K562 (cell line): ENCODE measurements around the gene PHACTR3. TPM values are rescaled to one million over a fixed set of nuclear protein-coding genes. Genes with fewer than 3 reads are reported as not detected.

ENCODE experiments used
- ATAC-seq: fragments of 200-7000 bp; cut with Tn5 transposase; 3 replicates; pipeline ENCODE4 v1.9.1; 2020; ENCODE audit warnings: moderate library complexity
- BruUV-seq: library from RNA; stranded (reverse); fragments of 400-500 nt; replicated peaks from 2 replicates; lab custom pipeline; 2021; lab: Mats Ljungman, UMichigan
- CTCF ChIA-PET: fragments of 300-600 bp; formaldehyde crosslinking; extraction: SDS; loops from one replicate; lab custom pipeline; 2021; ENCODE audit warnings: low intra/inter-chr PET ratio; lab: Yijun Ruan, JAX
- POLR2A ChIA-PET: fragments of 300-600, 350-650 bp; sonication (Branson Sonifier 250); formaldehyde crosslinking; extraction: SDS; loops from one replicate; lab custom pipeline; 2021; ENCODE audit warnings: antibody characterized with exemption, inconsistent platforms; lab: Yijun Ruan, JAX
- DNase-seq, 4 experiments: peaks; one replicate each; pipeline versions ENCODE4 v3.0.0 to v3.0.0-alpha.2; 2011 to 2018; ENCODE audit warnings: low spot score in 3 of 4, mixed read lengths in 3 of 4; ENCODE audit errors: extremely low read depth in 1 of 4
- FAIRE-seq: peaks from 2 replicates; lab custom pipeline; 2011; peaks lifted over from hg19 to GRCh38; lab: Jason Lieb, UNC
- H2AFZ ChIP-seq: 2 replicates; pipeline ENCODE4 v1.6.0; 2011; ENCODE audit warnings: low read depth, low read length, control low read depth, inconsistent platforms
- H3K27ac ChIP-seq: fragments of 200-600 bp; 3 replicates; pipeline ENCODE4 v1.8.0; 2011; ENCODE audit warnings: low read depth, mild to moderate bottlenecking, control low read depth, inconsistent platforms, low read length, moderate library complexity, mixed read lengths; ENCODE audit errors: extremely low read depth
- H3K27me3 ChIP-seq, 2 experiments: fragments of 300-600 bp in 1 of 2; 2 replicates in 1 of 2; 3 replicates in 1 of 2; pipeline versions ENCODE4 v1.6.0 to v1.8.0; 2011; ENCODE audit warnings: inconsistent platforms in 2 of 2, low read length in 2 of 2, mild to moderate bottlenecking in 1 of 2, mixed read lengths in 1 of 2, moderate library complexity in 1 of 2; ENCODE audit not compliant: control insufficient read depth in 2 of 2, insufficient read depth in 2 of 2
- H3K36me3 ChIP-seq: fragments of 300-600 bp; 3 replicates; pipeline ENCODE4 v1.8.0; 2011; ENCODE audit warnings: mild to moderate bottlenecking, low read length, inconsistent platforms; ENCODE audit not compliant: control insufficient read depth, insufficient read depth
- H3K4me1 ChIP-seq, 2 experiments: fragments of 200-600 bp in 1 of 2; replicated peaks in 1 of 2; 2 replicates in 1 of 2; 3 replicates in 1 of 2; pipeline versions ENCODE4 v1.5.1 to v1.8.0; 2011; ENCODE audit warnings: inconsistent platforms in 2 of 2, low read length in 2 of 2, mild to moderate bottlenecking in 1 of 2, mixed read lengths in 1 of 2, moderate library complexity in 1 of 2; ENCODE audit not compliant: control insufficient read depth in 2 of 2, insufficient read depth in 2 of 2
- H3K4me2 ChIP-seq: 2 replicates; pipeline ENCODE4 v1.6.1; 2011; ENCODE audit warnings: low read length, control low read depth, inconsistent platforms, mixed read lengths; ENCODE audit not compliant: insufficient read depth
- H3K4me3 ChIP-seq: fragments of 200-600 bp; sonication (generic), shearing (Covaris generic); 2 replicates; pipeline ENCODE4 v1.5.1; 2016; ENCODE audit warnings: control low read depth, inconsistent platforms
- H3K79me2 ChIP-seq: fragments of 200-600 bp; 3 replicates; pipeline ENCODE4 v1.8.0; 2011; ENCODE audit warnings: low read length, inconsistent platforms; ENCODE audit not compliant: control insufficient read depth, insufficient read depth
- H3K9ac ChIP-seq, 2 experiments: 2 replicates each; pipeline versions ENCODE4 v1.6.0 to v1.6.1; 2011; ENCODE audit warnings: low read depth in 2 of 2, low read length in 2 of 2, control low read depth in 1 of 2, inconsistent platforms in 1 of 2, mild to moderate bottlenecking in 1 of 2, mixed read lengths in 1 of 2; ENCODE audit not compliant: insufficient read depth in 1 of 2
- H3K9me1 ChIP-seq: one replicate; pipeline ENCODE4 v1.6.0; 2011; ENCODE audit warnings: inconsistent platforms, mild to moderate bottlenecking, low read length, moderate library complexity; ENCODE audit not compliant: control insufficient read depth, insufficient read depth
- H3K9me3 ChIP-seq: replicated peaks from 2 replicates; pipeline ENCODE4 v1.5.1; 2011; ENCODE audit warnings: low read depth, low read length, inconsistent platforms; ENCODE audit not compliant: control insufficient read depth, insufficient read depth
- H4K20me1 ChIP-seq: replicated peaks from 2 replicates; pipeline ENCODE4 v1.6.1; 2011; ENCODE audit warnings: low read length, inconsistent platforms, mixed read lengths; ENCODE audit not compliant: control insufficient read depth, insufficient read depth
- COPS2 ChIP-seq: fragments of 450-650 bp; conservative IDR thresholded peaks from 2 replicates; pipeline ENCODE4 v1.6.1; 2016; ENCODE audit warnings: mild to moderate bottlenecking, moderate library complexity
- DDX20 ChIP-seq: fragments of 450-650 bp; IDR thresholded peaks from 2 replicates; pipeline ENCODE4 v1.6.1; 2016; ENCODE audit warnings: missing genetic modification characterization, low read depth, mild to moderate bottlenecking, missing compliant biosample characterization, moderate library complexity
- PHF8 ChIP-seq: fragments of 200-600 bp; sonication (generic); IDR thresholded peaks from 2 replicates; pipeline ENCODE4 v1.6.1; 2012; ENCODE audit warnings: mixed run types, mild to moderate bottlenecking, inconsistent platforms, low read length, moderate library complexity, borderline replicate concordance
- POU5F1 ChIP-seq: fragments of 150-350 bp; IDR thresholded peaks from 2 replicates; pipeline ENCODE4 v1.6.1; 2014; ENCODE audit warnings: borderline replicate concordance, low read length, low read depth, mild to moderate bottlenecking; ENCODE audit not compliant: partially characterized antibody
- RFX7 ChIP-seq: fragments of 250-450 bp; sonication (Bioruptor Pico); IDR thresholded peaks from 2 replicates; pipeline ENCODE4 v1.5.1; 2021; ENCODE audit warnings: mild to moderate bottlenecking
- SAFB ChIP-seq: fragments of 200-400 bp; formaldehyde crosslinking; IDR thresholded peaks from 2 replicates; pipeline ENCODE4 v1.6.1; 2017; ENCODE audit warnings: low read depth, low read length, borderline replicate concordance
- TGIF2 ChIP-seq: sonication (generic); formaldehyde crosslinking; IDR thresholded peaks from 2 replicates; pipeline ENCODE4 v1.8.1; 2022; ENCODE audit warnings: mild to moderate bottlenecking, missing genetic modification reagents, moderate library complexity
- TSC22D4 ChIP-seq: fragments of 450-650 bp; IDR thresholded peaks from 2 replicates; pipeline ENCODE4 v1.6.1; 2016; ENCODE audit warnings: missing genetic modification characterization, missing biosample characterization, control low read depth
- ZFP1 ChIP-seq: fragments of 450-650 bp; formaldehyde crosslinking; IDR thresholded peaks from 2 replicates; pipeline ENCODE4 v1.4.0; 2020; ENCODE audit warnings: mild to moderate bottlenecking, mixed read lengths
- ZKSCAN8 ChIP-seq: fragments of 200-800 bp; sonication (Bioruptor generic); IDR thresholded peaks from 2 replicates; pipeline ENCODE4 v1.6.1; 2016; ENCODE audit warnings: missing genetic modification characterization, missing compliant biosample characterization
- ZNF347 ChIP-seq: fragments of 450-650 bp; formaldehyde crosslinking; IDR thresholded peaks from 2 replicates; pipeline ENCODE4 v1.4.0; 2020; ENCODE audit warnings: low read depth, mild to moderate bottlenecking, moderate library complexity
- ZNF561 ChIP-seq: fragments of 450-650 bp; formaldehyde crosslinking; conservative IDR thresholded peaks from 2 replicates; pipeline ENCODE4 v1.4.0; 2020; ENCODE audit warnings: mild to moderate bottlenecking, moderate library complexity
- ZNF584 ChIP-seq: fragments of 200-800 bp; sonication (Bioruptor generic); IDR thresholded peaks from 2 replicates; pipeline ENCODE4 v1.6.1; 2016; ENCODE audit warnings: low read depth, mild to moderate bottlenecking, missing genetic modification characterization, missing compliant biosample characterization
- WGBS: fragments of 100-300 bp; shearing (Covaris generic); methylation state at CpG from one replicate; pipeline ENCODE4 v1.1.6; 2016; ENCODE audit warnings: low coverage, mixed read lengths; ENCODE audit not compliant: insufficient coverage; ENCODE audit errors: missing lambda C conversion rate; 5-methylcytosine and 5-hydroxymethylcytosine counted together
- in situ Hi-C: fragments of 300-500 bp; cut with MboI; formaldehyde crosslinking; loops from 4 replicates; pipeline ENCODE4 v1.15.0; 2018; ENCODE audit warnings: inconsistent platforms, mixed read lengths
- intact Hi-C: fragments of 100-400 bp; cut with micrococcal nuclease; formaldehyde crosslinking; loops from 2 replicates; pipeline ENCODE4 v1.14.2; 2022
- polyA plus RNA-seq, 8 experiments: library from polyadenylated mRNA; depleted of rRNA in 4 of 8; stranded (reverse) in 5 of 8; unstranded in 3 of 8; fragments of >200 nt; fragmentation: Nextera tagmentation in 2 of 8; fragmentation: Illumina TruSeq in 1 of 8; extraction: Ambion mirVana in 2 of 8; extraction: Trizol in 1 of 8; gene quantifications; 2 replicates each; pipeline versions ENCODE4 v1.2.1 to v1.2.3, GENCODE V29; 2011 to 2014; ENCODE audit warnings: inconsistent platforms in 1 of 8, missing spikeins in 1 of 8
- total RNA-seq, 7 experiments: library from RNA; depleted of rRNA in 6 of 7; stranded (reverse); fragments of >200 nt in 6 of 7; fragmentation: Illumina TruSeq in 2 of 7; extraction: Trizol in 2 of 7; gene quantifications; 2 replicates each; pipeline versions ENCODE4 v1.2.1 to v1.2.3, GENCODE V29; 2011 to 2021; ENCODE audit warnings: low replicate concordance in 1 of 7
- TF ChIP-seq, protein P1 (sequence below): fragments of 450-650 bp; formaldehyde crosslinking; IDR thresholded peaks from 2 replicates; pipeline ENCODE4 v1.4.0; 2020; ENCODE audit warnings: mild to moderate bottlenecking
- TF ChIP-seq, protein P2 (sequence below): sonication (generic); formaldehyde crosslinking; IDR thresholded peaks from 2 replicates; pipeline ENCODE4 v1.8.1; 2023; ENCODE audit warnings: mild to moderate bottlenecking, missing genetic modification reagents
- TF ChIP-seq, protein P3 (sequence below), 2 experiments: fragments of 450-650 bp; IDR thresholded peaks; 2 replicates each; pipeline ENCODE4 v1.6.1; 2018; ENCODE audit warnings: mild to moderate bottlenecking in 2 of 2, low read depth in 1 of 2; ENCODE audit not compliant: partially characterized antibody in 2 of 2

PHACTR3 gene
- total and polyA plus RNA-seq, 9 of the 15 experiments (the other 6 are each of a cell fraction or from before 2014, with no cell fraction given), result not detected

DNA sequence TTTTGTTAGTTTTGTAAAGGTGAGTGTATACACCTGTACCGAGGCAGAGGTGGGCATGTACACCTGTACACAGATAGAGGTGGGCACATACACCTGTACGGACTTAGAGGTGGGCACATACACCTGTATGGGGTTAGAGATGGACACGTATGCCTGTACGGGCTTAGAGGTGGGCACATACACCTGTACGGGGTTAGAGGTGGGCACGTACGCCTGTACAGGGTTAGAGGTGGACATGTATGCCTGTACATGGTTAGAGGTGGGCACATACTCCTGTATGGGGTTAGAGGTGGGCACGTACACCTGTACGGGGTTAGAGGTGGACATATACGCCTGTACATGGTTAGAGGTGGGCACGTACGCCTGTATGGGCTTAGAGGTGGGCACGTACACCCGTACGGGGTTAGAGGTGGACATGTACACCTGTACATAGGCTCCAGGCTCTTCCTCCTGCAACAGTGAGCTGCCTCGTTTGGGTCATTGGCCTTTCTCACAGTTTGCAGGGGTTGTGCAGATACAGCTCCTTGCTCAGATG, 63.7 kb downstream of the PHACTR3 start:
- ATAC-seq (no peak), DNase-seq (no peak), FAIRE-seq (no peak)
- H3K27me3 ChIP-seq, result peaks cover 1 to 12% of the 10 kb centered on the region in 2 experiments; a peak in 4 of 5 replicates
- intact Hi-C loops (no loop called here), in situ Hi-C loops (no loop called here)
- no peaks in the 10 kb centered on the region for H3K36me3 ChIP-seq
- ChIA-PET POLR2A (no interaction called here), CTCF (no interaction called here)
- H3K4me2 ChIP-seq, result no peak overlapping the region
- no peaks in the 10 kb centered on the region for H3K79me2 ChIP-seq
- H3K9me3 ChIP-seq, result no peaks in the 10 kb centered on the region
- no peak overlapping the region for H3K9ac ChIP-seq
- no TSS peak for BruUV-seq
- H3K4me1 ChIP-seq, result no peaks in the 10 kb centered on the region
- H3K4me3 ChIP-seq, result no peak overlapping the region
- H3K27ac ChIP-seq, result no peak overlapping the region
- WGBS, result under 1% methylated on average over 16 of the region's 16 CpGs
- H4K20me1 ChIP-seq, result no peaks in the 10 kb centered on the region
- no peak overlapping the region for H2AFZ ChIP-seq
- H3K9me1 ChIP-seq, result no peaks in the 10 kb centered on the region
- TF ChIP-seq ZNF347 (CRISPR knock-in tag) (no peak), ZKSCAN8 (CRISPR knock-in tag) (no peak), PHF8 (no peak), ZNF584 (CRISPR knock-in tag) (no peak), RFX7 (CRISPR knock-in tag) (no peak), ZFP1 (CRISPR knock-in tag) (no peak), TSC22D4 (tag) (no peak), ZNF561 (CRISPR knock-in tag) (no peak), POU5F1 (no peak), TGIF2 (CRISPR knock-in tag) (no peak), SAFB (no peak), DDX20 (tag) (no peak), COPS2 (no peak)
- TF ChIP-seq, protein P1, sequence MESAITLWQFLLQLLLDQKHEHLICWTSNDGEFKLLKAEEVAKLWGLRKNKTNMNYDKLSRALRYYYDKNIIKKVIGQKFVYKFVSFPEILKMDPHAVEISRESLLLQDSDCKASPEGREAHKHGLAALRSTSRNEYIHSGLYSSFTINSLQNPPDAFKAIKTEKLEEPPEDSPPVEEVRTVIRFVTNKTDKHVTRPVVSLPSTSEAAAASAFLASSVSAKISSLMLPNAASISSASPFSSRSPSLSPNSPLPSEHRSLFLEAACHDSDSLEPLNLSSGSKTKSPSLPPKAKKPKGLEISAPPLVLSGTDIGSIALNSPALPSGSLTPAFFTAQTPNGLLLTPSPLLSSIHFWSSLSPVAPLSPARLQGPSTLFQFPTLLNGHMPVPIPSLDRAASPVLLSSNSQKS, result no peak
- TF ChIP-seq, protein P2, sequence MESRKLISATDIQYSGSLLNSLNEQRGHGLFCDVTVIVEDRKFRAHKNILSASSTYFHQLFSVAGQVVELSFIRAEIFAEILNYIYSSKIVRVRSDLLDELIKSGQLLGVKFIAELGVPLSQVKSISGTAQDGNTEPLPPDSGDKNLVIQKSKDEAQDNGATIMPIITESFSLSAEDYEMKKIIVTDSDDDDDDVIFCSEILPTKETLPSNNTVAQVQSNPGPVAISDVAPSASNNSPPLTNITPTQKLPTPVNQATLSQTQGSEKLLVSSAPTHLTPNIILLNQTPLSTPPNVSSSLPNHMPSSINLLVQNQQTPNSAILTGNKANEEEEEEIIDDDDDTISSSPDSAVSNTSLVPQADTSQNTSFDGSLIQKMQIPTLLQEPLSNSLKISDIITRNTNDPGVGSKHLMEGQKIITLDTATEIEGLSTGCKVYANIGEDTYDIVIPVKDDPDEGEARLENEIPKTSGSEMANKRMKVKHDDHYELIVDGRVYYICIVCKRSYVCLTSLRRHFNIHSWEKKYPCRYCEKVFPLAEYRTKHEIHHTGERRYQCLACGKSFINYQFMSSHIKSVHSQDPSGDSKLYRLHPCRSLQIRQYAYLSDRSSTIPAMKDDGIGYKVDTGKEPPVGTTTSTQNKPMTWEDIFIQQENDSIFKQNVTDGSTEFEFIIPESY (CRISPR knock-in tag), result no peak
- TF ChIP-seq, protein P3, sequence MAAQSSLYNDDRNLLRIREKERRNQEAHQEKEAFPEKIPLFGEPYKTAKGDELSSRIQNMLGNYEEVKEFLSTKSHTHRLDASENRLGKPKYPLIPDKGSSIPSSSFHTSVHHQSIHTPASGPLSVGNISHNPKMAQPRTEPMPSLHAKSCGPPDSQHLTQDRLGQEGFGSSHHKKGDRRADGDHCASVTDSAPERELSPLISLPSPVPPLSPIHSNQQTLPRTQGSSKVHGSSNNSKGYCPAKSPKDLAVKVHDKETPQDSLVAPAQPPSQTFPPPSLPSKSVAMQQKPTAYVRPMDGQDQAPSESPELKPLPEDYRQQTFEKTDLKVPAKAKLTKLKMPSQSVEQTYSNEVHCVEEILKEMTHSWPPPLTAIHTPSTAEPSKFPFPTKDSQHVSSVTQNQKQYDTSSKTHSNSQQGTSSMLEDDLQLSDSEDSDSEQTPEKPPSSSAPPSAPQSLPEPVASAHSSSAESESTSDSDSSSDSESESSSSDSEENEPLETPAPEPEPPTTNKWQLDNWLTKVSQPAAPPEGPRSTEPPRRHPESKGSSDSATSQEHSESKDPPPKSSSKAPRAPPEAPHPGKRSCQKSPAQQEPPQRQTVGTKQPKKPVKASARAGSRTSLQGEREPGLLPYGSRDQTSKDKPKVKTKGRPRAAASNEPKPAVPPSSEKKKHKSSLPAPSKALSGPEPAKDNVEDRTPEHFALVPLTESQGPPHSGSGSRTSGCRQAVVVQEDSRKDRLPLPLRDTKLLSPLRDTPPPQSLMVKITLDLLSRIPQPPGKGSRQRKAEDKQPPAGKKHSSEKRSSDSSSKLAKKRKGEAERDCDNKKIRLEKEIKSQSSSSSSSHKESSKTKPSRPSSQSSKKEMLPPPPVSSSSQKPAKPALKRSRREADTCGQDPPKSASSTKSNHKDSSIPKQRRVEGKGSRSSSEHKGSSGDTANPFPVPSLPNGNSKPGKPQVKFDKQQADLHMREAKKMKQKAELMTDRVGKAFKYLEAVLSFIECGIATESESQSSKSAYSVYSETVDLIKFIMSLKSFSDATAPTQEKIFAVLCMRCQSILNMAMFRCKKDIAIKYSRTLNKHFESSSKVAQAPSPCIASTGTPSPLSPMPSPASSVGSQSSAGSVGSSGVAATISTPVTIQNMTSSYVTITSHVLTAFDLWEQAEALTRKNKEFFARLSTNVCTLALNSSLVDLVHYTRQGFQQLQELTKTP (IDR thresholded peaks at IDR 0.05; ENCODE audit: low read depth in 1 of 2, partially characterized antibody in 2 of 2), result no peak
